Tibial nerve (tissue), 4 donors: ENCODE data around the gene PTMA. TPM values are rescaled to one million over a fixed set of nuclear protein-coding genes. Genes with fewer than 3 reads are reported as not detected.

Experiments used
- DNase-seq, 2 donors: peaks; one replicate each; pipeline ENCODE4 v3.0.0-alpha.2; 2019; ENCODE audit warnings: low spot score in 2 of 2
- H3K27ac ChIP-seq, 4 donors: fragments of 200-600 bp; sonication (generic) in 3 of 4; one replicate each; pipeline ENCODE4 v1.5.1; 2017 to 2019; ENCODE audit warnings: mild to moderate bottlenecking in 1 of 4
- H3K27me3 ChIP-seq, 2 donors: fragments of 200-600 bp; sonication (generic) in 1 of 2; one replicate each; pipeline versions ENCODE4 v1.5.1 to v1.6.0; 2017 to 2019
- H3K36me3 ChIP-seq, 3 donors: fragments of 200-600 bp; sonication (generic); one replicate each; pipeline ENCODE4 v1.5.1; 2018 to 2019
- H3K4me1 ChIP-seq, 4 donors: fragments of 200-600 bp; sonication (generic) in 3 of 4; one replicate each; pipeline ENCODE4 v1.5.1; 2017 to 2019
- H3K4me3 ChIP-seq, 4 donors: fragments of 200-600 bp; sonication (generic) in 3 of 4; one replicate each; pipeline ENCODE4 v1.5.1; 2017 to 2019; ENCODE audit warnings: mild to moderate bottlenecking in 1 of 4, moderate library complexity in 1 of 4
- H3K9me3 ChIP-seq, 4 donors: fragments of 200-600 bp; sonication (generic) in 3 of 4; one replicate each; pipeline ENCODE4 v1.5.1; 2017 to 2019
- EP300 ChIP-seq, 2 donors: sonication (generic); formaldehyde crosslinking; IDR thresholded peaks; one replicate each; pipeline ENCODE4 v1.6.1; 2017; ENCODE audit warnings: antibody characterized with exemption in 2 of 2, mild to moderate bottlenecking in 1 of 2
- POLR2A ChIP-seq, 2 donors: fragments of 450-650 bp; IDR thresholded peaks; one replicate each; pipeline ENCODE4 v1.6.1; 2017; ENCODE audit warnings: antibody characterized with exemption in 2 of 2, mild to moderate bottlenecking in 2 of 2, moderate library complexity in 2 of 2
- WGBS, 2 donors: methylation state at CpG; one replicate each; pipeline ENCODE4 v1.1.5; 2018; 5-methylcytosine and 5-hydroxymethylcytosine counted together
- total RNA-seq, 4 donors: library from RNA; depleted of rRNA; stranded (reverse); fragments of >200 nt; gene quantifications; one replicate each; pipeline ENCODE4 v1.1.0, GENCODE V29; 2016
- TF ChIP-seq, protein P1 (sequence below), 5 experiments: fragments of 200-600 bp in 3 of 5; fragments of 450-650 bp in 2 of 5; sonication (generic) in 3 of 5; IDR thresholded peaks; one replicate each; pipeline ENCODE4 v1.5.1; 2016 to 2019; ENCODE audit warnings: antibody characterized with exemption in 5 of 5, mild to moderate bottlenecking in 3 of 5, moderate library complexity in 2 of 5

PTMA gene
- total RNA-seq, 4 donors from 2014 or later, result 622 to 1,472 (median 817) TPM

DNA sequence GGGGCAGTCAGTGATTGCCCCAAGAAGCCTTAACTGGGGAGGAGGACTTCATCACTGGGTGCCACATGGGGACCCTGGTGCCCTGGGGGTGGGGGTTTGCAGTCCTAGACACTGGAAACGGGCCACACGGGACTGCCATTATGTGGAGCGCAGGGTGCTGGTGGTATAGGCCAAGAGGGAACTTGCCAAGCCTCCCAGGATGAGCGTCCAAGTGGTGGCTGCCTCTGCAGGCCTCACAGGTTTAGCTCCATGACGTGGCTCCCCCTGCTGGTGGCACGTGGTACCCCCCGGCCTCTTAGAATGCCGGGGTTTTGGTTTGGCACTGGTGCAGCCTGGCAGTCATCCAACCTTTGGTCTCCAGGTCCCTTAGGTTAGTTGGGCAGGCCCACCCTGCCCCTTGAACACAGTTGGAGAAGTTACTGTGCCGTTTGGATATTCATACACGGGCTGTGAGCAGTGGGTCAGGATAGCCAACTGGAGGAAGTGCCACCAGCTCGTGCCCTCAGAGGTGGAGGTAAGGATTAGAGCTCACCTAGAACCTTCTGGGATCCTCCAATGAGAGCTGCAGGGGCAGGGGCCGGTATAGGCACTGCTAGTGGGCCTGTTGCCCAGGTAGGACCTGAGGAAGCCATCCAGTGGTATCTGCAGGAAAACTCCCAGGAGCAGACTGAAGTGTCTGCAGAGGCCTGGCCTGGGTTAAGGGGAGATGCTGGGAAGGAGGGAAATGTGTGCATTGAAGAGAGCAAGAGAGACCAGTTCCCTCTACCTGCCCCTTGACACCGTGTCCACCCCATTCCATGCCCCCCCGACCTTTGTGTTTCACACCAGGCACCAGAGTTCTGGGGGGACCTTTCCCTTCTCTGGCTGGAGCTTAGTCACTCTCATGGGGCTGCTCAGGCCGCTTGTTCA lies 5.7 kb downstream of the PTMA start:
- no peaks in the 10 kb centered on the region for H3K27me3 ChIP-seq
- TF ChIP-seq POLR2A (IDR thresholded peaks at IDR 0.05) (no peak), EP300 (IDR thresholded peaks at IDR 0.05) (peak in 1 of 2 donors; percentile 61)
- TF ChIP-seq, protein P1, sequence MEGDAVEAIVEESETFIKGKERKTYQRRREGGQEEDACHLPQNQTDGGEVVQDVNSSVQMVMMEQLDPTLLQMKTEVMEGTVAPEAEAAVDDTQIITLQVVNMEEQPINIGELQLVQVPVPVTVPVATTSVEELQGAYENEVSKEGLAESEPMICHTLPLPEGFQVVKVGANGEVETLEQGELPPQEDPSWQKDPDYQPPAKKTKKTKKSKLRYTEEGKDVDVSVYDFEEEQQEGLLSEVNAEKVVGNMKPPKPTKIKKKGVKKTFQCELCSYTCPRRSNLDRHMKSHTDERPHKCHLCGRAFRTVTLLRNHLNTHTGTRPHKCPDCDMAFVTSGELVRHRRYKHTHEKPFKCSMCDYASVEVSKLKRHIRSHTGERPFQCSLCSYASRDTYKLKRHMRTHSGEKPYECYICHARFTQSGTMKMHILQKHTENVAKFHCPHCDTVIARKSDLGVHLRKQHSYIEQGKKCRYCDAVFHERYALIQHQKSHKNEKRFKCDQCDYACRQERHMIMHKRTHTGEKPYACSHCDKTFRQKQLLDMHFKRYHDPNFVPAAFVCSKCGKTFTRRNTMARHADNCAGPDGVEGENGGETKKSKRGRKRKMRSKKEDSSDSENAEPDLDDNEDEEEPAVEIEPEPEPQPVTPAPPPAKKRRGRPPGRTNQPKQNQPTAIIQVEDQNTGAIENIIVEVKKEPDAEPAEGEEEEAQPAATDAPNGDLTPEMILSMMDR (IDR thresholded peaks at IDR 0.05), result peak; percentile 92 to 97 (median 96)
- H3K9me3 ChIP-seq, result no peaks in the 10 kb centered on the region
- no peak overlapping the region for H3K4me3 ChIP-seq
- H3K36me3 ChIP-seq, result peaks cover 0 to 27% (median 6%) of the 10 kb centered on the region in 3 donors
- H3K27ac ChIP-seq, result peak overlapping the region; percentile 61 to 93 (median 74)
- peak; percentile 86 to 93 for DNase-seq
- peaks cover 0 to 44% (median 28%) of the 10 kb centered on the region in 4 donors for H3K4me1 ChIP-seq
- WGBS, 2 donors, result 19 to 20% methylated on average over 13 to 15 of the region's 15 CpGs

DNA sequence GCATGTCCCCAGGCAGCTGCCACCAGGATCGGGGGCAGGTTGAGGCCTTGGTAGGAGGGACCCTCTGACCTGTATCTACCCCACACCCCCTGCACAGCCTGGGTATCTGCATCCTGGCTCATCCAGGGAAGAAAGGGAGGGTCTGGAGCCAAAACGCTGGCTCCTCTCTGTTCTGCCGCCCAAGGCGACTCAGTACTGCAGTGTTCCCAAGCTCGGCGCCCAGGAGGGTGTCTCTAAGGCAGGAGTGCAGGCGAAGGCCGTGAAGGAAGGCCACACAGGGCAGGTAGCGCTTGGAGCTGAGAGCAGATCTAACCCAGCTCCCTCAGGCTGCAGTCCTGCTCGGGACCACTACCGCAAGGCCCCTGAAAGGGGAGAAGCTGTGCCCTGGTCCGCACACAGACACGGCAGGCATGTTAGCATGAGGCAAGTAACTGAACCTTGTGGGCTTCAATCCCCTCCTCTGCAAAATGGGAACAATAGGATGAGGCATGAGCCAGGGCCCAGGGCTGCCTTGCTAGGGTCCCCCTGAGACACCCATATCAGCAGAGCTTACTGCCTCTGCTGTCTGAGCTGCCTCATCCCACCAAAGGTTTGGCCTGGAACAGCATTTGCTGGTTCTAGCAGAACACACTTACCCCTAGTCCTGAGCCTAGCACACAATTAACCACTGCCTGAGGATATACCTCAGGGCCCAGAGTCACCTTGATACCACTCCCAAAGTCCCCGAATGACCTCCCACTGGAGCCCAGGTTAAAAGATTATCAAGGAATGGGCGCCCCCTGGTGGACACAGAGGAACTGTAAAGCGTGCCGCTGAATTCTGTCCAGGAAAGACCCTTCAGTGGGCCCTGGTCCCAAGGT lies 6.5 kb downstream of the PTMA start:
- Histone ChIP-seq H3K27ac (peak overlapping the region in 3 of 4 donors; percentile 65 to 93 (median 83)), H3K4me3 (no peak overlapping the region), H3K36me3 (peaks cover 0 to 27% (median 6%) of the 10 kb centered on the region in 3 donors), H3K9me3 (no peaks in the 10 kb centered on the region), H3K27me3 (no peaks in the 10 kb centered on the region), H3K4me1 (peaks cover 0 to 44% (median 28%) of the 10 kb centered on the region in 4 donors)
- TF ChIP-seq, protein P1 (IDR thresholded peaks at IDR 0.05), result peak; percentile 80 to 97 (median 92)
- TF ChIP-seq EP300 (IDR thresholded peaks at IDR 0.05), result no peak
- DNase-seq, result peak in 1 of 2 donors; percentile 83
- WGBS, 2 donors, result 54 to 59% methylated on average over 17 of the region's 17 CpGs

DNA sequence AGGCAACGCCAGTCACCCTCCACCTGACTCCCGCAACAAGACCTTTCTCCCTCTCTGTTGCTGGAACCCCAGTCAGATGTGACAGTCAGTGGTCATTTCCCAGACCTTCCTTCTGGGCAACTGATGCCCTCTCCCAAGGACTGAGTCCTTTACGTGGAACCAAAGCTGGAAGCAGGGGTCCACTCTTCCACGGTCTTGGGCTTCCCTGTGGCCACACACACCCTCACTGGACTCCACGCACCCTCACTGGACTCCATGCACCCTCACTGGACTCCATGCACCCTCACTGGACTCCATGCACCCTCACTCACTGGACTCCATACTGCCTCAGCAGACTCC lies 7.1 kb downstream of the PTMA start:
- no peak for TF ChIP-seq POLR2A (IDR thresholded peaks at IDR 0.05)
- TF ChIP-seq EP300 (IDR thresholded peaks at IDR 0.05), result no peak
- TF ChIP-seq, protein P1 (IDR thresholded peaks at IDR 0.05), result peak in 3 of 5 experiments; percentile 3 to 18 (median 7)
- peaks cover 0 to 27% (median 6%) of the 10 kb centered on the region in 3 donors for H3K36me3 ChIP-seq
- no peaks in the 10 kb centered on the region for H3K9me3 ChIP-seq
- WGBS, 2 donors, result 47 to 53% methylated on average over 5 of the region's 5 CpGs
- DNase-seq, result no peak
- H3K4me1 ChIP-seq, result peaks cover 0 to 44% (median 28%) of the 10 kb centered on the region in 4 donors
- no peak overlapping the region for H3K4me3 ChIP-seq
- H3K27me3 ChIP-seq, result no peaks in the 10 kb centered on the region
- H3K27ac ChIP-seq, result no peak overlapping the region

DNA sequence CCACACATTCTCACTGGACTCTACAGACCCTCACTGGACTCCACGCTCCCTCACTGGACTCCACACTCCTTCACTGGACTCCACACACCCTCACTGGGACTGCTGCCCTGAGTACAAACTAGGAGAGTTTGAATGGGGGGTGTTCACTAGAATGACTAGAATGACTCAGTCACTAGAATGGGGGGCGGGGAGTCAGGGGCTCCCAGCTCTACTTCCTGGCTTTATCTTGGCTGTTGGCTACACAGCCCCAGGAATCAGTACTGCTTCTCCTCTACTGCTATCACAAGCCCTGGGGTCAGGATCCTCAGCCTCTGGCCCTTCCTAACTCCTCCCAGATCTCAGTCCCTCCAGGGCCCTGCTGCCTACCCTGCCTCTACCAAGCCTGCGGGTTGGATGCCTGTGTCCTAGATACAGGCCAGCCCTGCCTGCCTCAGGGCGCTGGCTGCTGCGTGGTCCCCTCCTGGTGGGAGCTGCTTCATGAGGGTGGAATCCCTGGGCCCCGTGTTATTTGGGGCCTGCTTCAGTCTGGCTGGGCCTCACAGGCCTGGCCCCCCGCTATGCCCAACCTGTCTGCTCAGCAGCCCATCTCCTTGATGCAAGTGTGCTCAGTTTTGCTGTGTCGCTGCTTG lies 7.8 kb downstream of the PTMA start:
- TF ChIP-seq EP300 (IDR thresholded peaks at IDR 0.05), result no peak
- no peak for TF ChIP-seq POLR2A (IDR thresholded peaks at IDR 0.05)
- TF ChIP-seq, protein P1 (IDR thresholded peaks at IDR 0.05), result no peak
- Histone ChIP-seq H3K4me3 (no peak overlapping the region), H3K4me1 (peaks cover 0 to 40% (median 27%) of the 10 kb centered on the region in 4 donors), H3K9me3 (no peaks in the 10 kb centered on the region), H3K36me3 (peaks cover 0 to 27% (median 6%) of the 10 kb centered on the region in 3 donors), H3K27ac (no peak overlapping the region), H3K27me3 (no peaks in the 10 kb centered on the region)
- 75 to 81% methylated on average over 3 to 8 of the region's 8 CpGs for WGBS, 2 donors
- no peak for DNase-seq
